Transverse colon (tissue), 4 donors: ENCODE results near the gene CRABP2. TPM values are rescaled to one million over a fixed set of nuclear protein-coding genes. Genes with fewer than 3 reads are reported as not detected.
A peak's percentile ranks its signal among the peaks of the same experiment; 100 is the strongest.

Experiments
- DNase-seq: peaks from one replicate; pipeline ENCODE4 v3.0.0-alpha.2; 2019
- H3K27ac ChIP-seq, 4 donors: fragments of 200-600 bp; sonication (generic); 2 replicates each; pipeline ENCODE4 v1.5.1; 2016 to 2018; ENCODE audit warnings: inconsistent platforms in 4 of 4
- H3K27me3 ChIP-seq: fragments of 200-600 bp; sonication (generic); 2 replicates; pipeline ENCODE4 v1.5.1; 2017; ENCODE audit warnings: inconsistent platforms
- H3K36me3 ChIP-seq, 4 donors: fragments of 200-600 bp; sonication (generic); 2 replicates each; pipeline ENCODE4 v1.5.1; 2017 to 2019; ENCODE audit warnings: inconsistent platforms in 4 of 4
- H3K4me1 ChIP-seq, 4 donors: fragments of 200-600 bp; sonication (generic); 2 replicates each; pipeline ENCODE4 v1.5.1; 2017 to 2020; ENCODE audit warnings: inconsistent platforms in 4 of 4
- H3K4me3 ChIP-seq, 4 donors: fragments of 200-600 bp; sonication (generic); 1 replicate in 1 of 4; 2 replicates in 3 of 4; pipeline versions ENCODE4 v1.5.1 to v1.6.1; 2017 to 2019; ENCODE audit warnings: inconsistent platforms in 4 of 4
- H3K9me3 ChIP-seq, 2 donors: fragments of 200-600 bp; sonication (generic); 2 replicates each; pipeline ENCODE4 v1.5.1; 2017 to 2019; ENCODE audit warnings: inconsistent platforms in 2 of 2
- EP300 ChIP-seq: sonication (generic); formaldehyde crosslinking; IDR thresholded peaks from one replicate; pipeline ENCODE4 v1.6.1; 2017; ENCODE audit warnings: antibody characterized with exemption, low read depth
- POLR2A ChIP-seq: fragments of 450-650 bp; IDR thresholded peaks from one replicate; pipeline ENCODE4 v1.6.1; 2016; ENCODE audit warnings: antibody characterized with exemption, mild to moderate bottlenecking, moderate library complexity
- POLR2AphosphoS5 ChIP-seq, 3 donors: sonication (generic); formaldehyde crosslinking; IDR thresholded peaks; one replicate each; pipeline ENCODE4 v1.6.1; 2016; ENCODE audit warnings: antibody characterized with exemption in 3 of 3
- WGBS, 2 donors: methylation state at CpG; one replicate each; pipeline ENCODE4 v1.1.5; 2018; ENCODE audit warnings: low coverage in 1 of 2; 5-methylcytosine and 5-hydroxymethylcytosine counted together
- in situ Hi-C, 4 donors: fragments of 200-750 bp; cut with MboI; loops; one replicate each; pipeline versions ENCODE4 v1.15.0 to v1.15.1; 2017; ENCODE audit warnings: low sequenced_read_pairs in 3 of 4, low pct_ligation_motif_present in 1 of 4, low pct_unique_long_range_greater_than_20kb in 1 of 4
- intact Hi-C: fragments of 100-400 bp; cut with DNase I; formaldehyde crosslinking; loops from one replicate; pipeline ENCODE4 v1.15.1; 2023; ENCODE audit warnings: low total_unique reads
- total RNA-seq, 4 donors: library from RNA; depleted of rRNA; stranded (reverse); fragments of >200 nt; gene quantifications; one replicate each; pipeline ENCODE4 v1.1.0, GENCODE V29; 2016
- TF ChIP-seq, protein P1 (sequence below), 5 experiments: fragments of 200-600 bp in 3 of 5; fragments of 450-650 bp in 2 of 5; sonication (generic) in 3 of 5; IDR thresholded peaks; 1 replicate in 2 of 5; 2 replicates in 3 of 5; pipeline ENCODE4 v1.5.1; 2016 to 2017; ENCODE audit warnings: antibody characterized with exemption in 5 of 5, inconsistent platforms in 3 of 5, mild to moderate bottlenecking in 2 of 5, moderate library complexity in 1 of 5

The CRABP2 gene
- total RNA-seq, 4 donors from 2014 or later = 0.79 to 1.9 TPM; not detected in 2

DNA sequence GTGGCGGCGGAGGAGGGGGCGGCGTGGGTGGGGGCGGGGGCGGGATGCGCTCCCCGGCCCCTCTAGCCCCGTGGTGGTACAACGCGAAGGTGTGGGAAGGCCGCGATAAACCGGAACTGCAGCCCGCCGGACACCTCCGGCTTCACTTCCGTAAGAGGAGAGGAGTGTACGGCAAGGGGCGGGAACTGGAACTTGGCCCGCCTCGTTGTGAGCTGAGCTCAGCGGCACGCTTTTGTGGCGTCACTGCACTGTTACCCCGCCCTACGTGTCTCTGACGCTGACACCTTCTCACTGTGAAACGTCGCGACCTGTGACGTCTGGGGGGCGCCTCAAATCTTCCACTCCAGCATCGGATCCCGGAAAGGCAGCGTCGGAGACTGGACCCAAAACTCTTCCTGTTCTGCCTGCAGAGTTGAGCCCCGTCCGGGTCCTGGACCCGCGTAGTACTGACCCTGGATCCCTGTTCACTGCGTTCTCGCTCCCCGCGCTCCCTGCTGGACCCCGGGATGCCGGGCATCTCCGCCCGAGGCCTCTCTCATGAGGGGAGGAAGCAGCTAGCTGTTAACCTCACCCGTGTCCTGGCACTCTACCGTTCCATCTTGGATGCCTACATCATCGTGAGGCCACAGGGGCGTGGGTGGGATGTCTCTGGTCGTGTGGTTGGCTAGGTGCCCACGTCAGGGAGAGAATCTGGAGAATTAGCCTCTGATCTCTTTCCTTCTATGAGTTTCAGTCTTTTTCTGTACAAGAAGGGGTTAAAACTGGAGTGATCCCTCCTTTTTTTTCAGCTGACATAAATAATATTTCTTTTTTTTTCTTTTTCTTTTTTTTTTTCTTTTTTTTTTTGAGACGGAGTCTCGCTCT, 23.4 kb upstream of the CRABP2 start, which contains the start of gene ISG20L2:
TSS of gene ISG20L2 (minus strand) at position 168 of the 864 bp plus-strand sequence. CDS start 1,114 bp downstream, outside the sequence.
- Histone ChIP-seq H3K4me3 (peak within 1 kb of the TSS; percentile 71 to 90 (median 75)), H3K9me3 (no peaks in the 10 kb centered on the region), H3K27me3 (no peaks in the 10 kb centered on the region), H3K27ac (peak within 1 kb of the TSS; percentile 89 to 98 (median 94)), H3K4me1 (peaks cover 25 to 46% (median 38%) of the 10 kb centered on the region in 4 donors), H3K36me3 (peaks cover 0 to 17% (median 2%) of the 10 kb centered on the region in 4 donors)
- in situ Hi-C loops = no loop called here
- WGBS, 2 donors = 0% methylated on average over 3 to 47 of the region's 57 CpGs
- DNase-seq = peak; percentile 98
- TF ChIP-seq, protein P1, sequence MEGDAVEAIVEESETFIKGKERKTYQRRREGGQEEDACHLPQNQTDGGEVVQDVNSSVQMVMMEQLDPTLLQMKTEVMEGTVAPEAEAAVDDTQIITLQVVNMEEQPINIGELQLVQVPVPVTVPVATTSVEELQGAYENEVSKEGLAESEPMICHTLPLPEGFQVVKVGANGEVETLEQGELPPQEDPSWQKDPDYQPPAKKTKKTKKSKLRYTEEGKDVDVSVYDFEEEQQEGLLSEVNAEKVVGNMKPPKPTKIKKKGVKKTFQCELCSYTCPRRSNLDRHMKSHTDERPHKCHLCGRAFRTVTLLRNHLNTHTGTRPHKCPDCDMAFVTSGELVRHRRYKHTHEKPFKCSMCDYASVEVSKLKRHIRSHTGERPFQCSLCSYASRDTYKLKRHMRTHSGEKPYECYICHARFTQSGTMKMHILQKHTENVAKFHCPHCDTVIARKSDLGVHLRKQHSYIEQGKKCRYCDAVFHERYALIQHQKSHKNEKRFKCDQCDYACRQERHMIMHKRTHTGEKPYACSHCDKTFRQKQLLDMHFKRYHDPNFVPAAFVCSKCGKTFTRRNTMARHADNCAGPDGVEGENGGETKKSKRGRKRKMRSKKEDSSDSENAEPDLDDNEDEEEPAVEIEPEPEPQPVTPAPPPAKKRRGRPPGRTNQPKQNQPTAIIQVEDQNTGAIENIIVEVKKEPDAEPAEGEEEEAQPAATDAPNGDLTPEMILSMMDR (IDR thresholded peaks at IDR 0.05) = peak in 1 of 5 experiments; percentile 11
- TF ChIP-seq EP300 (no peak), POLR2A (peak; percentile 46), POLR2AphosphoS5 (IDR thresholded peaks at IDR 0.05) (peak; percentile 31 to 90 (median 88))
- intact Hi-C loops = no loop called here

- Histone ChIP-seq H3K4me1 (peaks cover 25 to 46% (median 38%) of the 10 kb centered on the region in 4 donors), H3K9me3 (no peaks in the 10 kb centered on the region), H3K27me3 (no peaks in the 10 kb centered on the region), H3K27ac (peak within 1 kb of the TSS; percentile 89 to 98 (median 94)), H3K36me3 (peaks cover 0 to 18% (median 3%) of the 10 kb centered on the region in 4 donors), H3K4me3 (peak within 1 kb of the TSS; percentile 71 to 90 (median 75))
- in situ Hi-C loops = no loop called here
- intact Hi-C loops = no loop called here
- TF ChIP-seq POLR2AphosphoS5 (IDR thresholded peaks at IDR 0.05) (peak in 2 of 3 donors; percentile 28 to 76), EP300 (no peak), POLR2A (peak; percentile 73)
- TF ChIP-seq, protein P1 (IDR thresholded peaks at IDR 0.05) = no peak
- WGBS, 2 donors = 0 to 2% methylated on average over 3 to 26 of the region's 46 CpGs
- DNase-seq = peak; percentile 88
These were observed 22.7 kb upstream of the CRABP2 start, which contains the start of gene METTL25B for GRCh38 chr1:156727926-156728598. TSS of gene METTL25B (plus strand) at chr1:156728469. CDS start at chr1:156729105, 636 bp downstream.

DNA sequence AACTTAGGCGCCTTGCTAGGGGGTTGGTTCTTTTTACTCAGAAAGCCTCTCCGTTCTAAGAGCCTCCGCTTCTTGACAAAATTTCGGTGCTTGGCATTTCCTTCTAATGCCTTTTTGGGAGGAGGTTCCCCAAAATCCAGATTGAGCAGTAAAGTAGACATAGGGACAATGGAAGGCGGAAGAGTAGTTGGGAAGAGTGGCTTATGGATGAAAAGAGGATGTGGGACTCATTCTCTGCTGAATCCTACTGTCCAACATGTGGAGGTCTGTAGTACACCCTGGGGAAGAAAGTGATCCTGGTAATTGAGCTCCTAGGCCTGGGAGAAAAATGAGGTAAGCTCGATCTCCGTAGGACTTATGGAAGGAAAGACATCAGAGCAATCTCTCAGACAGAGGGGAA, 22.1 kb upstream of the CRABP2 start:
- no peaks in the 10 kb centered on the region for H3K9me3 ChIP-seq
- H3K4me3 ChIP-seq = peak overlapping the region; percentile 71 to 90 (median 75)
- in situ Hi-C loops = no loop called here
- H3K4me1 ChIP-seq = peaks cover 25 to 46% (median 38%) of the 10 kb centered on the region in 4 donors
- peaks cover 0 to 22% (median 6%) of the 10 kb centered on the region in 4 donors for H3K36me3 ChIP-seq
- WGBS, 2 donors = 41 to 55% methylated on average over 5 to 7 of the region's 7 CpGs
- intact Hi-C loops = no loop called here
- TF ChIP-seq POLR2AphosphoS5 (IDR thresholded peaks at IDR 0.05) = no peak
- TF ChIP-seq, protein P1 (IDR thresholded peaks at IDR 0.05) = no peak
- no peak for DNase-seq
- peak overlapping the region; percentile 89 to 98 (median 94) for H3K27ac ChIP-seq
- no peaks in the 10 kb centered on the region for H3K27me3 ChIP-seq
